Kidney capillary endothelial cell (primary cell): ENCODE results near the gene LOXL1.

ENCODE experiments used
- DNase-seq: peaks from one replicate; pipeline ENCODE4 v3.0.0-alpha.2; 2018; ENCODE audit warnings: low spot score

LOXL1 gene

GRCh38 chr15:73939138-73939537 is 12.9 kb downstream of the LOXL1 start:
- no peak for DNase-seq

GRCh38 chr15:73940061-73940981 is 14.1 kb downstream of the LOXL1 start:
- no peak for DNase-seq

DNA sequence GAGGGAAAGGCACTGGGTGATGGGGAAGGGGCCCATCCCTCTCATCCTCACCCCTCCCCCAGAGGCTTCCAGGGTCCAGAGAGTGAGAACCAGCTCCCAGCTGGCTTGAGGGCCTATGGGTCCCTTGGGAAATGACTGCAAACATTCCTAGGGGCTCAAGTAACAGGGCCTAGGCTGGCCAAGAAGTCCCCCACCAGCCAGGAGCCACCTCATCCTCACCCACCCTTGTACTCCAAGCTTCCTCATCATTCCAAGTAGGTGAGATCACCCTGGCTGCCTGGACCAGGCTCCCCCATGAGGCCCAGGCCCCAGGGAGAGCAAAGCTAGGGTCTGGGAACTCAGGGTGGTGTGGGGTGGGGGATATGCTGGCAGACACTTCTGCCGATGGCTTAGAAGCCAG is 14.8 kb downstream of the LOXL1 start:
- DNase-seq, result peak; percentile 32

GRCh38 chr15:73941449-73941848 is 15.2 kb downstream of the LOXL1 start:
- no peak for DNase-seq

GRCh38 chr15:73941871-73942635 is 15.8 kb downstream of the LOXL1 start:
- DNase-seq, result no peak

GRCh38 chr15:73942751-73943270 is 16.5 kb downstream of the LOXL1 start:
- DNase-seq, result no peak

- no peak for DNase-seq
Observed at GRCh38 chr15:73944161-73945129, 18.2 kb downstream of the LOXL1 start.

- no peak for DNase-seq
Observed at GRCh38 chr15:73945130-73945508, 18.9 kb downstream of the LOXL1 start.

GRCh38 chr15:73946046-73946721 is 19.9 kb downstream of the LOXL1 start:
- no peak for DNase-seq

- DNase-seq, result no peak
Observed at GRCh38 chr15:73946795-73947370, 20.6 kb downstream of the LOXL1 start.

- no peak for DNase-seq
Observed at GRCh38 chr15:73947651-73948050, 21.4 kb downstream of the LOXL1 start.

DNA sequence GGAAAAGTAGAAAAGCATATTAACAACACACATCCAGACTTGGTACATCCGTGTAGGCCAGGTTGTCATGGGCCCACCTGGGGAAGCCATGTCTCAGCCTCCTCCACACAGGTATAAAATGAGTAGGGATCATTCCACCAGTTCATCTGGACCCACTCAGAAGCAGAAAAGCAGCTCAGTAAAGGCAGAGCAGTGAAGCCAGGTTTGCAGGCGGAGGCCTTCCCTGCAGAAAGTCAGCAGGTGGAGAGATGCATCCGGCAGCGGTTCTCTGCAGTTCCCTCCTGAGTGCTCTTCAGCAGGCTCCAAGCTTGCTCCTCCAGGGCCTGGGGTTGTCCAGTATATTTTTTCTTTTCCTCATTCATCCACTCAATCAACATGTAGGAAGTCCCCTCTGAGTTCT is 22.1 kb downstream of the LOXL1 start:
- DNase-seq, result no peak

DNA sequence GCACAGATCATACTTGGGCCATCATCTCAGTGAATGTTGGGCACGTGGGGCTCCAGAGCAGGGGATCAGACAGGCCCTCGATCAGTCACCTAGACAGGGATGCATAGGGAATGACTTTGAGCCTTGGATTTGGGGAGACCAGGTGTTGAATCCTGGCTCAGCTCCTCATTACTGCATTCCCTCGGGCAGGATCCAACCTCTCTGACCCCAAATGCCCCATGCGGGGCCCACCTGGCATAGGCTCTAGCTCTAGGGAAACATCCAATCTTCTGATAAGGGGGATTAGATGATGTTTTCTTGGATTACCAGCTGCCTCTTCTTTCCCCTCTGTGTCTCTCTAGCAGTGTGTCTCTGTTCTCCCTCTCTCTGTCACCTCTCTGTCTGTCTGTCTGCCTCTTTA is 22.7 kb downstream of the LOXL1 start:
- no peak for DNase-seq

DNA sequence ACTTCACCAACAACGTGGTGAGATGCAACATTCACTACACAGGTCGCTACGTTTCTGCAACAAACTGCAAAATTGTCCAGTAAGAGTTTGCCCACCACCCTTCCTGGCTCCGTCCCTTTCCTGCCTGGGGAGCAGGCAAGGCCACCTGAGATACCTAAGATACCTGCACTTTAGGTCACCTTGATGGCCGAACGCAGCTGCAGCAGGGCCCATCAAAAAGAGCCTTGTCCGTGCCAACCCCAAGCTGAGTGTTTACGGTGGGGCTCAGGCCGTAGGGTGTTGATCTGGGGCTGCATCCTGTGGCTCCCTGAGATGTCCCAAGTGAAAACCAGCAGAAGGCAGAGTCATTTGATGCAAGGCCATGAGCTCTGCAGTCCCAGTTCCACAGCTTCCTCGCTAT is 23.2 kb downstream of the LOXL1 start:
- no peak for DNase-seq

DNA sequence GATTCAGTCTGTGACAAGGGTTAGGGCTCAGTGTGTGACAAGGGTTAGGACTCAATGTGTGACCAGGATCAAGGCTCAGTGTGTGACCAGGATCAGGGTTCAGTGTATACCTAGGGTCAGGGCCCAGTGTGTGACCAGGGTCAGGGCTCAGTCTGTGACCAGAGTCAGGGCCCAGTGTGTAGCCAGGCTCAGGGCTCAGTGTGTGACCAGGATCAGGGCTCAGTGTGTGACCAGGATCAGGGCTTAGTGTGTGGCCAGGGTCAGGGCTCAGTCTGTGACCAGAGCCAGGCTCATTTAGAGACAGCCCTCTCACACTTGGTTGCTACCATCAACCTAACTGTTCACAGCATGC is 24.2 kb downstream of the LOXL1 start:
- DNase-seq, result no peak

- peak; percentile 87 for DNase-seq
Observed at GRCh38 chr15:73950831-73951561, 24.7 kb downstream of the LOXL1 start.

DNA sequence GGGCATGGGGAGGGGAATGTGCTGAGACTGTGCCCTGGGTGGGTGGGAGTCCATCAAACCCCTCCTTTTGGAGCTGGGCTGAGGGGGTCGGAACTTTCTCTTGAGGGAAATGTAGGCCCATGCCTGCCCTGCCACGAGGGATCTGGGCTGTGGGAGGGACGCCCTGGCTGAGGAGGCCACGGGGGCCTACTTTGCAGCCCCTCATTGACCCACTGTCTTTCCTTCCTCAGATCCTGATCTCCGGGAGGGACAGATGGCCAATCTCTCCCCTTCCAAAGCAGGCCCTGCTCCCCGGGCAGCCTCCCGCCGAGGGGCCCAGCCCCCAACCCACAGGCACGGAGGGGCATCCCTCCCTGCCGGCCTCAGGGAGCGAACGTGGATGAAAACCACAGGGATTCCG is 25.3 kb downstream of the LOXL1 start:
- DNase-seq, result no peak

DNA sequence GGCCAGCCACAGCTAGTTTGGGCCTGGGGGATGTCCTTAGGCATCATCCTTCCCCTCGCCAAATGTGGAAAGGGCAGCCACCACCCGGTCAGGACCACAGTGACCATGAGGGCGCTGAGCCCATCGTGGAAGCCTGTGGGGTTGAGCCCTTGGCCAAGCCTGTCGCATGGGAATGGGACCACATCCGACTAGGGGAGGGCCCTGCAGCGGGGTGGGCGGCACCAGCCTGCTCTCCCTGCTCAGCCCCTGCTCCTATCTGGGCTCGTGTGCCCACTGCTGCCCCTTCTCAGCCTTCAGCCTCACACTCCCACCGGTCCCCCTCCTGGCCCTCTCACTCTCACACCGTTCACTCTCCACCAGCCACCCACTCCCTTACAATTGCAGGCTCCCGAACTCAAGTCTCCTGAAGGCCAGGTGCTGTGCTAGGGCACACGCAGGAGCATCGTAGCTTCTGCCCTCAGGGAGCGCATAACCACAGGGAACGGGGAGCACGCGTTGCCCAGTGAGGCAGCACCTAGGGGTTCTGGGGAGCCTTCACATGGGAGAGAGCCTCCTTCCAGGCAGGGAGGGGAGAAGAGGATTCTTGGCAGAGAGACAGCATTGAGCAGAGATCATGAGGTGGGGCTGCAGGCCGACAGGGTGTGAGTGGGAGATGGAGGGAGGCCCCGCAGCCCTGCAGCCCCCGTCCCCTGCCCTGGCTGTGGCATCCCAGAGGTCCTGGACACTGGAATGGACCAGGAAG is 26.1 kb downstream of the LOXL1 start:
- no peak for DNase-seq

DNA sequence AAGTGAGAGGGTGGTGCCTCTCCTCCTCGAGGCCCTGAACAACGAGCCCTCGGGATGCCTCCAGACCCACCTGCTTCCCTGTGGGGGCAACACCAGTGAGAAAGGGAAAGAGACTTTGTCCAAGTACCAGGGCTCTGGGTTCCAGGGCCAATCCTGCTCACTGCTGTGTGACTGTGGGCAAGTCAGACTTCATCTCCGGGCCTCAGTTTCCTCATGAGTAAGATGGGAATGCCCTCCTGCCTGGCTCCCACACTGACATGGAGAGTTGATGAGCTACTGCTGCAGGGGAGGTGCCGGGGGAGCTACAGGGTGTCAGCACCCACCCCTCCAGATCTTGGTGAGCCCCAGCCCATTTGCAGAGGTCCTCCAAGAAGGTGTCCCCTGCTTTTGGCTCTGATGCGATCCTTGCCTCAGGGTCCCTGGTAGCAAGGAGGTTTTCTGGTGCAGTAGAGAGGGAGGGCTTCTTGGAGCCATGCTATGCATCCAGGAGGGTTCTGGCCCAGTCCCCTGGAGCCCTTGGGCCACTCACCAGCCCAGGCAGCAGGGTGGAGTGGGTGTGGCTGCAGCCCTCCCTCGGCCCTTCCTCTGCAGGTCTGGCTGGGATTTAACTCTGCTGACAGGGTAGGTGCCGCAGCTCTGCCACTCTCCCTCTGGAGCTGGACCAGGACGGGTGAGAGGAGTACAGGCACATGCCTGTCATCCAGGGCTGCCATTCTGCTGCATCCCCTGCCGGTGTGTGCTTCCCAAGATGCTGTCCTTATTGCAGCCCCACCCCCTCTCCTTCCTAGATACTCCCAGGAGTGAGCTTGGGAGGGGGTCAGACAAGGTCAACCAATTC is 26.9 kb downstream of the LOXL1 start:
- no peak for DNase-seq
